NCI-H2196 treated with DMSO at 0.1 percent for 48 hours (cell line): ENCODE results near the gene C1QTNF9.
"Not testable (repeated sequence)": the region's sequence is repeated elsewhere in the genome, so short reads cannot be mapped to it uniquely, and the experiment has no call there.

ENCODE experiments used
- DNase-seq: peaks from one replicate; lab custom pipeline; 2025; ENCODE audit not compliant: unreplicated experiment; lab: John Stamatoyannopoulos, UW

C1QTNF9 gene

DNA sequence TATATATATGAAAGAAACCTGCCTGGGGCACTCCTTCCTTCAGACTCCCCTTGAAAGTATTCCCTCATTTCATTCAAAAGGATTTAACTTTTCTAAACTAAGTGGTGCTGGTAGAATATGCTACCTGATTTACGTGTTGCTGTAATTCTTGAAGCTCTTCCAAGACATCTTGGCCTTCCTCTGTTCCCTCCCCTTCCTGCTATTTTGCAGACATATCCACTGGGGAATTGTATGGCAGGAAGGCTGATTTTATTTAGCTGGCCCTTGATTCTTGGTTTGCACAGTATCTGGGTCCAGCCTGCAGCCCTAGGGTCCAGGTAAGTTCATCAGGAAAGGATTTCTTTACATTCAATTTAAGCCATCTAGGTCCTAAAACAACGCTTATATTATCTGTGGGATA is at the start of gene C1QTNF9:
TSS of gene C1QTNF9 (plus strand) at position 281 of the 400 bp plus-strand sequence. CDS start 6,424 bp downstream, outside the sequence.
- DNase-seq, result not testable (repeated sequence)

DNA sequence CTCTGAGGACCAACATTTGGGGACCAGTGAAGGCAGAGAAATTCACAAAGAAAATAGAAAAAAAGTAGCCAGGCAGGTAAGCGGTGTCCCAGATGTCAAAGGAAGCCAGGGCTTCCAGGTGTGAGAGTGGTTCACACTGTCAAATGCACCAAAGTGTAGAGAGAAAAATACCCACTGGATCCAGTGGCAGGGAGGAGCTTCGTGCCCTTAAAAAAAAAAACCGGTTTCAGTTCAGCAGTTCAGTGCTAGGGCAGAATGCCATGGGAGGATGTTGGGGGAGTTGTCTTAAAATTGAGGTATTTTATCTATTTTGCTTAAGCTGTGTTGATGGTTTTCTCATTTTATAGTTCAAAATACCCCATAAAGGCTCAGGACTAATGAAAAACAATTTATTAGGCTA is 47.8 kb upstream of the C1QTNF9 start:
- DNase-seq, result no peak

GRCh38 chr13:24263632-24264031 is 45.7 kb upstream of the C1QTNF9 start:
- no peak for DNase-seq

- DNase-seq, result no peak
Observed at GRCh38 chr13:24264976-24265375, 44.4 kb upstream of the C1QTNF9 start.

GRCh38 chr13:24265453-24265852 is 43.9 kb upstream of the C1QTNF9 start:
- DNase-seq, result no peak

GRCh38 chr13:24267274-24267673 is 42.1 kb upstream of the C1QTNF9 start:
- no peak for DNase-seq

- DNase-seq, result no peak
Observed at GRCh38 chr13:24267801-24268200, 41.6 kb upstream of the C1QTNF9 start.

DNA sequence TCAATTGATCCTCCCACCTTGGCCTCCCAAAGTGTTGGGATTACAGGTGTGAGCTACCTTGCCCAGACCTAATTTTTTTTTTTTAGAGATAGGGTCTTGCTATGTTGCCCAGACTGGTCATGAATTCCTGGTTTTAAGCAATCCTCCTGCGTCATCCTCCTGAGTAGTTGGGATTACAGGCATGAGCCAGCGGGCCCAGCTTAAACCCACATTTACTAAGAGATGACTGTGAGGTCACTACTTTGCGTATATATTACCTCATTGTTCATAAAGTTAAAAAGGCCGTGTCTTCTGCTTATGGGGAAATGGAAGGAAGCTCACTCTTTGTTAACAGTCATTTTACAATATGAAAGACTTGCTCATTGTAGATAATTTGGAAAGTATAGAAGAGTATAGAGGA is 39.6 kb upstream of the C1QTNF9 start:
- DNase-seq, result no peak

DNA sequence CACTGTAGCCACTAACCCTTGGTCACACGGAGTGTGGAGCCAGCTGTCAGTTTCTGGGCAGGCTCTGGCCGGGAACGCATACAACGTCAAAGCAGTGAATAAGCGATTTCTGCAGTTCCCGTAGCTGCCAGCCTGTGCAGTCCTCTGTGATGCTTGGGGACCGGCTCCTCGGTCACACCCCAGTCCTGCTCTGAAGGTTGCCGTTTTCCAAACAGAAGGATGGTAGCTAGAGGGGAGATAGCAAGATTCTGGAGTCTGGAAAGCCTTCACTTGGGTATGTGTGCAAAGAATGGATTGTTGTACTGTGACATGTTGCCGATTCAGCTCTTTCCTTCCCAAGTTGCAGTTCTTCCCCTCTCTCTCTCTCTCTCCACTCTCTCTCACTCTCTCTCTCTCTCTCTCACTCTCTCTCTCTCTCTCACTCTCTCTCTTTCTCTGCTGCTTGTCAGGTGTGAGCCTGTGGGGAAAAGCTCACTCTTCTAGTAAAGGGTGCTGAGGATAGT is 38.7 kb upstream of the C1QTNF9 start:
- DNase-seq, result no peak

DNA sequence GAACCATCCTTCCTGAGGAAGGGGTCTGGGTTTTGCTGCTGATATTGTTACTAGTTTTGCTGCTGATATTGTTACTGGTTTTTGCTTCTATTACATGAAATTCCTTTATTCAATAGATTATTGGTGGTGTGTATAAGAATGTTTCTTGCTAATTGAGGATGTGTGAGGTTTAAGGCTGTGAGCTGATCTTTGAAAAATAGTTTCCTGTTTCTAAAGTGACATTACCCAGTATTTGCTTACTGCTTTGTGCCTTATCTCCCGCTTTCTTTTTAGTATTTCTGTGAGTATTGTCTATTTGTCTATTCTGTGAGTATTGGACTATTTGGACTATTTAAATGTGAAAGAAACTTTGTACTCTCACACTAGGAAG is 38.2 kb upstream of the C1QTNF9 start:
- DNase-seq, result no peak

DNA sequence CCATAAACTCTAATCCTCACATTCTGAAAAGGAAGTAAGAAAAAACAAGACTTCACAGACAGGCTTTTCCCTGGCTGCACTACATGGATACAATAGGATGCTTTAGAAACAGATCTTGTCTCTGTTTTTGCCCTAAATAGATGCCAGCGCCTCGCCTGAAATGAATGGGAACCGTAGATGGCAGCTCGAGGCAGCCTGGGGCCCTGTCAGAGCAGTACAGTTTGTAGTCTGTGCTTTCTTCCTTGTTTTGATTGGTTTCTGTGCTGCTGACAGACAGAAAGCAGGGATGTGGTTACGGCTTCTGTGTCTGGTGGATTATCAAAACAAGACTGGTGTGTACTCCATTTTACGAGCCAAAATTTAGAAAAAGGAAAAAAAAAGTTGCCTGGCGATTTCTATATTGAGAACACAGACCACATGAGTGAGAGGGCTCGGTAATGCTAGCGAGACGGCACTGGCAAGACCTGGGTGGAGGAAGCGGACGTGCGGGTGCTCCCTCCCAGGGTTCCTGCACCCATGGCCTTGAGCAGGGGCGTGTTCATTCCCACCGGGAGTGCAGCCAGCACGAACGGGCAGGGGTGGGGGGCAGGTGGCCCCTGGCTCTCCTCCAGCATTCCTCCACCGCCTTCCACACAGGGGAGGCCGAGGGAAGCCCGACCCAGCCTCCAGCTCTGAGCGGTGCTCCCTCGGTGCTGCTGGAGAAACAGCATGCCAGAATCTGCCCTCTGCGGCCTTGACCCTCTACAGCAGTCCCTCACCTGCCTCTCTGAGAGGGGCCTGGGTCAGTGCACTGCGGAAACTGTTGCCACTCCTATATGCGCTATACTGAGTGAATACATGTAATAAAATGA is 37.6 kb upstream of the C1QTNF9 start:
- no peak for DNase-seq

DNA sequence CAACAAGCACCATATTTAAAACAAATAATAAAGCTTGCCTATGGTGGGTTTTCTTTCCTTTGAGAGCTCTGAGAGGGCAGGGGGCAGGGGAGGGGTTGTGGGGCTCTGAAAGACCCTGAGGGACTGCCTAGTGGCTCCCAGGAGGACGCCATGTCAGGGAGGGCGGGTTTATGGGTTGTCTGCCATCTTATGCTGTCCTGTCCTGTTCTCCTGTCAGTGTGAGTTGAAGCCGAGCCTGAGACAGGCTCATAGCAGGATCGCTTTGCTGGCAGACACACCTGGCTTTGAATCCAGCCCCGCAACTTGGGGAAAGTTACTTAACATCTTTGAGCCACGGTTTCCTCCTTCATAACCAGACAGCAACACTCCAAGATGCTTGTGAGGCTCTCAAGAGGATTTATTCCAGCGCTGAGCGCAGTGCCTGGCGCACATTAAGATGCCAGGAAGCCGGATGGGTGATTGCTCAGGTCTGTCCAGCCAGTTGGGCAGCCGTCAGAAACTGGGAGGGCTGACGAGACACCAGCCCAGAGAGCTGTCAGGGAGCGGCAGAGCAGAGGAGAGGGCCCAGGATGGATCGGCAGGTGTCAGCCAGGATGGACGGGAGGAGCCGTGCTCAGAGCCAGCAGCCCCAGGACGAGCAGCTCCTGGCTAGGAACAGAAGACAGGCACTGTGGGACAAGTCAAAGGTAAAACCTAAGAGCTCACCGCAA is 36.8 kb upstream of the C1QTNF9 start:
- DNase-seq, result no peak

DNA sequence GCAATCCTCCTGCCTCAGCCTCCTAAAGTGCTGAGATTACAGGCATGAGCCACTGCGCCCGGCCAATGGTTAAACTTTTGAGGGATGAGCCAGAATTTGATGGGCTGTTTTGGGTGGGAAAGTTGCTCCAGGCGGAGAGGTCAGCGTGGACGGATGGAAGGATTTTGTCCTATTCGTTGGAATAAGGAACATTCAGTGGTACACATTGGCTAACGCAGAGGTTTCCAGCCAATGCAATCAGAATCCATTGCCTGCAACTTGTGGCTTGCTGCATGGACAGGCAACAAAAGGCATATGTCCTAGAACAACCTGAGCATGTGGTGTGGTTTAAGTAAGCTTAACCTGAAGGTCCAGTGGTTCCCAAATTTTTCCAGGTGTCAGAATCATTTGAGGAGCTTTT is 35.5 kb upstream of the C1QTNF9 start:
- DNase-seq, result no peak

DNA sequence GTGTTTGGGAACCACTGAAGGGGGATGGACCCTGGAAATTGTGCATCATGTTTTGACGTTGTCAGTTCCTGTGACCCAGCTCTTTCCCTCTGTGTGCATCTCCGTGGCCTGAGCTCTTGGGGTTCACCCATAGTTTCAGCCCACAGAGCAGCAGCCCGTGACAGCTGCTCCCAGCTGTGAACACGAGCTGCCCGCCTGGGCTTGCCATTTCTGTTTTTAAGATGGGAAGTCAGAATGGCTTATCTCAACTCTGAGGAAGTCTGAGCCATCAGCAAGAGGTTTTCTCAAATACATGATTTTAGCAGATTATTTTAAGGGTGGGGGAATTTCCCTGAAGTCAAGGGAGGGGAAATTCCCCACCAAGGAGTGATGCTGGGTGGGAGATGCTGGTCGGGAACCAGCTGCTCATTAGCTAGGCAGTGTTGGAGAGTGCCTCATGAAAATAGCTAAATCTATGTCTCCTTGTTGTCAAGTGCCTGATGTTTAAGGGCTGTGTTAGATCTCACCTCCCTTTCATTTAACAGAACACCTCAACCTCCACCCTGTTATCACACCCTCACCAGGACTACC is 34.8 kb upstream of the C1QTNF9 start:
- DNase-seq, result no peak

DNA sequence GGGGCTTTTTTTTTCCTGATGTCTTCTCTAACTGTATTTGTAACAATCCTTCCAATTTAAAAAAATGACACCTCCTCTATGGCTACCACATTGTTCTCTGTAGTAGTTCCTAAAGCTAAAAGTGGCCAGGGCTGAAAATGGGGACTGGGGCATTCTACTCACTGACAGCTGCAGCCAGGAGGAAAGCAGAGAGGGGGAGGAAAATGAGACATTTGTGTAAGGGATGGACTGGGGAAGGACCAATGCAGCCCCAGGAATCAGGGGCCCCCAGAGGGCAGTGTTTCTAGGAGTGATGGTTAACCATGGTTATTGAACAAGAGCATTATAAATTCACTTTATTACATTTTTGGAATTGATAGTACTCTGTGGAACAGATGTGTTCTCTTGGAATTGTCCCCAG is 34.3 kb upstream of the C1QTNF9 start:
- no peak for DNase-seq

GRCh38 chr13:24276306-24276705 is 33.1 kb upstream of the C1QTNF9 start:
- no peak for DNase-seq

- DNase-seq, result no peak
Observed at GRCh38 chr13:24276861-24277260, 32.5 kb upstream of the C1QTNF9 start.

DNA sequence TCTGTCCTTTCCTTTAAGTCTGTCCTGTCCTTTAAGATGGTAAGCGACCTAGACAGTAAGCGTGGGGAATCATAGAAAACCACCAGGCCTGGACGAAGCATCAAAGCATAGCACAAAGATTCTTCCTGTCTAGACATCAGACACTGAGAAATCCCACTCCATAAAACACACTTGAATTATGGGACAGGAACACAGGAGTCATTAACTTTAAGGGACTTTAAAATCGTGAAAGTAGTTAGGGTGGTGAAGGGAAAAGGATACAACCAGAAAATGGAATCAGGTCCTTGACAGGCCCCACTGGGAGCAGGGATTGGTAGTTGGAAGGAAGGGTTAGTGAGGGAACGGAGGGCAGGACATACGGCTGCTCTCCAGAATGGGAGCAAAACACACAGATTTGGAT is 31.6 kb upstream of the C1QTNF9 start:
- DNase-seq, result no peak

DNA sequence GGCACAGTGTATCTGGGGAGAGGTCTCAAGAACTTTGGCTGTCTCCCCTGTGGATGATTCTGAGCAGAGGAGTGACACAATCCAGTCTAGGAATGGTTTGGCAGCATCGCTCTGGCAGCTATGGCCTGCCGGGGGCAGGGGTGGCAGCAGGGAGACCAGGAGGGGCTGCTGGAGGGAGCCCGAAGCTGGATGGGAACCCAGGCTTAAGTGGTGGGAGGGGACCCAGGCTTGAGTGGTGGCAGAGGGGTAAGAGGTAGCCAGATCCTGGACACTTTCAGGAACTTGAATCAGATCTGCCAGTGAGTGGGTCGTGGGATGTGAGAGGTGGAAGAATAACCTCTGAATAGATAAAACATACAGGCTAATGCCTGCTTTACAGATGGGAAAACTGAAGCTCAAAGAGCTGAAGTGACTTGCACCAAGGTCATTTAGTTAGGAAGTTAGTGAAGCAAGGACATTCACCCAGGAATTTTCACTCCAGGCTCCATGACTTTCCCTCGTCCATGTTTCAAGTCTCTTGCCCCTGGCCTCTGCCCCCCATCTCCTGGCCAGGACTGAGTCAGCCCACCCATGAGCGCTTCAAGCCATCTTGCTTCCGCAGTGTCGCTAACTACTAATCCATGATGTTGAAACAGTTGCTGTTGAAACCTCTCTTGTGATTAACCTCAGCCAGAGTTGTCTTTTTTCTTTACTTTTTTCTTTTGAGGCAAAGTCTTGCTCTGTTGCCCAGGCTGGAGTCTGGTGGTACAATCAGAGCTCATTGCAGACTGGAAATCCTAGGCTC is 29.9 kb upstream of the C1QTNF9 start:
- no peak for DNase-seq

- DNase-seq, result no peak
Observed at GRCh38 chr13:24280720-24281119, 28.7 kb upstream of the C1QTNF9 start.
